ENCODE data around the gene B3GAT3.

GRCh38 chr11:62622476-62623089 lies 797 bp upstream of the B3GAT3 start:
- TF ChIP-seq EZH2 (IDR thresholded peaks at IDR 0.05) (no peak), POLR2AphosphoS5 (IDR thresholded peaks at IDR 0.05; ENCODE audit: borderline replicate concordance, low read depth, low read length) (no peak)

All from SK-N-MC (cell line).